GM12891 (cell line): ENCODE measurements around the gene PLA2G4A.

Source experiments
- POLR2A ChIP-seq: IDR thresholded peaks from 2 replicates; pipeline ENCODE4 v1.6.1; 2011; ENCODE audit warnings: low read depth, low read length, control low read depth
- POLR2AphosphoS5 ChIP-seq: IDR thresholded peaks from 2 replicates; pipeline ENCODE4 v1.6.1; 2011; ENCODE audit warnings: low read depth, low read length, control low read depth
- POU2F2 ChIP-seq: IDR thresholded peaks from 2 replicates; pipeline ENCODE4 v1.6.1; 2011; ENCODE audit warnings: low read depth, mild to moderate bottlenecking, control low read depth, low read length, moderate library complexity
- SPI1 ChIP-seq: IDR thresholded peaks from 2 replicates; pipeline ENCODE4 v1.6.1; 2011; ENCODE audit warnings: low read depth, low read length, control low read depth
- TAF1 ChIP-seq: IDR thresholded peaks from 2 replicates; pipeline ENCODE4 v1.6.1; 2011; ENCODE audit warnings: low read depth, low read length, control low read depth

DNA sequence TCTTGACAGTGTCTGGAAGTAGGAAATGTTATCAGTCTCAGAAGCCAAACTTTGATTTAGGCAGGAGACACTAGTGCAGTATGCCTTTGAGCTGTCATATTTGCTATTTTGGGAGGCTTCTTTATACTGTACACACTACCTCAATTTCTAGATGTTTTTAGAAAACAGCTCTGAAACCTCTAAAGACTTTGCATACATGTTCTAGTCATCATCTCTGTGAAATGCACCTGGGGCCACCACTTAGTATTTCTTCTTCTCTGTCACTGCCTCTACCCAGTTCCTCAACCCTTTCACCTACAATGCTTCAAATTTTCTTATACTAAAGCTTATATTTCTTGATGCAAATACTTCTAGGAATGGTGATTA is 29.1 kb upstream of the PLA2G4A start:
- TF ChIP-seq POLR2A, result no peak
- no peak for TF ChIP-seq POLR2AphosphoS5
- TF ChIP-seq SPI1, result peak; percentile 77
- TF ChIP-seq POU2F2, result no peak
- TF ChIP-seq TAF1, result no peak
